ENCODE data around the gene TMEM175.
A peak's percentile ranks its signal among the peaks of the same experiment; 100 is the strongest.

The TMEM175 gene

DNA sequence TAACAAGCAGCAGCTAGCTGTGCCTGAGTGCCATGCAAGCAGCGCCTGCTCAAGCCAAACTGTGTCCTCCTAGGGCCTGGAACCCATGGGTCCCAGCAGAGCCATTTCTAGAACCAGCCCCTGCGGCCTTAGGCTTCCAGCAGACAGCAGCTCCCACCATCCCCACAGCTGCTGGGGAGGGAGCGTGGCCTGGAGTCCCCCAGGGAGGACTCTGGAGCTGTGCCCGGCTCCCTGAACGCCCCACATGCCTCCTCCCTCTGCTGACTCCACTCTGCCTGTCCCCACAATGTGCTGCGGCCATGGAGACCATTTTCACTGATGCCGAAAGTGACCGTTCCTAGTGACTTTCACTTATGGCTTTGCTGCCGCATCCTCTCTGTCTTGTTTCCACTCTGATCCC is 46.0 kb upstream of the TMEM175 start:
- DNase-seq (ENCODE audit: extremely low read depth, low read depth): no peak
- no peak overlapping the region for H3K4me3 ChIP-seq (replicated peaks; ENCODE audit: low read depth, low read length)
- TF ChIP-seq, protein P1, sequence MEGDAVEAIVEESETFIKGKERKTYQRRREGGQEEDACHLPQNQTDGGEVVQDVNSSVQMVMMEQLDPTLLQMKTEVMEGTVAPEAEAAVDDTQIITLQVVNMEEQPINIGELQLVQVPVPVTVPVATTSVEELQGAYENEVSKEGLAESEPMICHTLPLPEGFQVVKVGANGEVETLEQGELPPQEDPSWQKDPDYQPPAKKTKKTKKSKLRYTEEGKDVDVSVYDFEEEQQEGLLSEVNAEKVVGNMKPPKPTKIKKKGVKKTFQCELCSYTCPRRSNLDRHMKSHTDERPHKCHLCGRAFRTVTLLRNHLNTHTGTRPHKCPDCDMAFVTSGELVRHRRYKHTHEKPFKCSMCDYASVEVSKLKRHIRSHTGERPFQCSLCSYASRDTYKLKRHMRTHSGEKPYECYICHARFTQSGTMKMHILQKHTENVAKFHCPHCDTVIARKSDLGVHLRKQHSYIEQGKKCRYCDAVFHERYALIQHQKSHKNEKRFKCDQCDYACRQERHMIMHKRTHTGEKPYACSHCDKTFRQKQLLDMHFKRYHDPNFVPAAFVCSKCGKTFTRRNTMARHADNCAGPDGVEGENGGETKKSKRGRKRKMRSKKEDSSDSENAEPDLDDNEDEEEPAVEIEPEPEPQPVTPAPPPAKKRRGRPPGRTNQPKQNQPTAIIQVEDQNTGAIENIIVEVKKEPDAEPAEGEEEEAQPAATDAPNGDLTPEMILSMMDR (IDR thresholded peaks at IDR 0.05; ENCODE audit: low read depth, low read length, missing control alignments): no peak

GRCh38 chr4:887034-887763 is 45.1 kb upstream of the TMEM175 start:
- no peak overlapping the region for H3K4me3 ChIP-seq (replicated peaks; ENCODE audit: low read depth, low read length)
- no peak for DNase-seq (ENCODE audit: extremely low read depth, low read depth)
- TF ChIP-seq, protein P1 (IDR thresholded peaks at IDR 0.05; ENCODE audit: low read depth, low read length, missing control alignments): no peak

DNA sequence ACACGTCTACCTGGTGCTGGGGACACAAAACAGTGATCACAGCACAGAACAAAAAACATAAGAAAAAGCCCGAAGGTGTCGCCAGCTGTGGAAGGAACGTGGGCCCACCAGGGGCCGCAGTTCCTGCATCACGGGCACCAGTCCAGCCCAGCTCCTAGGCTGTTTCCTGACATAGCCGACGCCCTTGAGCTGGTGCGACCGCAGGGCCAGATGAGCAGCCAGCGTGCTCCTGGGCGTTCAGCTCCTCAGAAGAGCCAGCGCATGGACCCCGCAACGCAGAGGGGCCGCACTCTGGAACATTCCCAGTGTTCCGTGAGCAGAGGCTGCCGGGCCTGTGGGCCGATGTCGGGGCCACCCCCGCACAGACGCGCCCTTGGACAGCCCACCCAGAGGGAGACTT is 44.2 kb upstream of the TMEM175 start:
- DNase-seq (ENCODE audit: extremely low read depth, low read depth): no peak
- H3K4me3 ChIP-seq (replicated peaks; ENCODE audit: low read depth, low read length): no peak overlapping the region
- TF ChIP-seq, protein P1 (IDR thresholded peaks at IDR 0.05; ENCODE audit: low read depth, low read length, missing control alignments): no peak

DNA sequence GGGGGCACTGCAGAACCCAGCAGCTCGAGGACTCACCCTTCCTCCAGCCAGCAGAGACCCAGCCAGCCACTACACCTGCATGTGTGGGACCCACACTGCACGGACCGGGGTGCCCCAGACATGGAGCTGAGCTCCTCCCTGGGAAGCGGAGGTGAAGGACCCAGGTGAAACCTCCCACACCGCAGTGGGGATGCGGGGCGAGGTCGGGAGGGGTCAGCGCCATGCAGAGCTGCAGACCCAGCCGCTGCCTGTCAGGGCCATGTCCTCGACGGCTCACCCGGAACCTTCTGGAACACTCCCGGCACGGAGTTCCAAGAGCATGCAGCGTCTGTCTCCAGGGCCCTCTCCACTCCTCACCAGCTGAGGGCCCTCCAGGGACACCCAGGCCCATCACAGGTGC is 42.7 kb upstream of the TMEM175 start:
- no peak for DNase-seq (ENCODE audit: extremely low read depth, low read depth)
- TF ChIP-seq, protein P1 (IDR thresholded peaks at IDR 0.05; ENCODE audit: low read depth, low read length, missing control alignments): no peak

GRCh38 chr4:890036-890695 is 42.1 kb upstream of the TMEM175 start:
- TF ChIP-seq, protein P1 (IDR thresholded peaks at IDR 0.05; ENCODE audit: low read depth, low read length, missing control alignments): no peak
- DNase-seq (ENCODE audit: extremely low read depth, low read depth): no peak
- H3K4me3 ChIP-seq (replicated peaks; ENCODE audit: low read depth, low read length): no peak overlapping the region

More for the DNA sequence above, 42.7 kb upstream of the TMEM175 start:
- H3K4me3 ChIP-seq (replicated peaks; ENCODE audit: low read depth, low read length): no peak overlapping the region

- DNase-seq (ENCODE audit: extremely low read depth, low read depth): no peak
- no peak overlapping the region for H3K4me3 ChIP-seq (replicated peaks; ENCODE audit: low read depth, low read length)
- TF ChIP-seq, protein P1 (IDR thresholded peaks at IDR 0.05; ENCODE audit: low read depth, low read length, missing control alignments): peak; percentile 20
Observed at GRCh38 chr4:891747-892146, 40.5 kb upstream of the TMEM175 start.

All from HFF-Myc (cell line).